ENCODE measurements around the gene OCRL.
"Not testable (repeated sequence)": the region's sequence is repeated elsewhere in the genome, so short reads cannot be mapped to it uniquely, and the experiment has no call there.

The OCRL gene

GRCh38 chrX:129534816-129535578 lies 5.1 kb upstream of the OCRL start:
- no peak for DNase-seq (ENCODE audit: low spot score)

GRCh38 chrX:129540722-129541184 lies 694 bp downstream of the OCRL start:
- no peak for DNase-seq (ENCODE audit: low spot score)

DNA sequence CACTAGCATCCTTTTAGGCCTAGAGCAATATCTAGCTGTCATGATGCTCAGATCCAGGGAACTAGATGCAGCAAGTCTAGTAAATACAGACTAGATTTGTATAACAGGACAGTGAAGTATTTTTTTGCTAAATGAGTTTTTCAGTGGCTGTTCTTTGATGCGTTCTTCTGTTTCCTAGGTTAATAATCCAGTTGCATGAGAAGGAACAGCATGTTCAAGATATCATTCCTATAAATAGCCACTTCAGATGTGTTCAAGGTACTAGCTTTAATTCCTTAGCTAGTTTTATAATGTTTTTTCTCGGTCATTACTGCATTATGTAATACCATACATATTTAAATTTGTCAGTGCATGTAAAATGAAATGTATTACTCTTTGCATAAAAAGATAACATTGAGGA lies 4.7 kb downstream of the OCRL start:
- no peak for DNase-seq (ENCODE audit: low spot score)

DNA sequence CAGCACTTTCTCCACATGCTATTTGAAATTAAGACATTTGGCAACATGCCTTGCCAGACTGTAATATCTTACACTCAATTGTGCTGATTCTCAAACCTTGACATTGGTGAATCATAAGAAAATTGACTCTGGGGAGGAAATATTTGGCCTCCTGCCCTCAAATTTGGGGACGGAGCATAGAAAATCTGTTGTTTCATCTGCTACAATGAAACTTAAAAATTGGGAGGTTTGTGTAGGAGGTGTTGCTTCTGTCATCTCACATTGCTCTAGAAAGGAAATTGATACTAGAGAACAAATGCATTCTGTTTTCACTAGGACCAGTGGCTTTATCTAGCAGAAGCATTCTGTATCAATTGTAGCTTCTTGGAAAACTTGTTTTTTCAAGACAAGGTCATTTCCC lies 5.3 kb downstream of the OCRL start:
- DNase-seq (ENCODE audit: low spot score): no peak

- no peak for DNase-seq (ENCODE audit: low spot score)
Observed at GRCh38 chrX:129549124-129549523, 9.1 kb downstream of the OCRL start.

DNA sequence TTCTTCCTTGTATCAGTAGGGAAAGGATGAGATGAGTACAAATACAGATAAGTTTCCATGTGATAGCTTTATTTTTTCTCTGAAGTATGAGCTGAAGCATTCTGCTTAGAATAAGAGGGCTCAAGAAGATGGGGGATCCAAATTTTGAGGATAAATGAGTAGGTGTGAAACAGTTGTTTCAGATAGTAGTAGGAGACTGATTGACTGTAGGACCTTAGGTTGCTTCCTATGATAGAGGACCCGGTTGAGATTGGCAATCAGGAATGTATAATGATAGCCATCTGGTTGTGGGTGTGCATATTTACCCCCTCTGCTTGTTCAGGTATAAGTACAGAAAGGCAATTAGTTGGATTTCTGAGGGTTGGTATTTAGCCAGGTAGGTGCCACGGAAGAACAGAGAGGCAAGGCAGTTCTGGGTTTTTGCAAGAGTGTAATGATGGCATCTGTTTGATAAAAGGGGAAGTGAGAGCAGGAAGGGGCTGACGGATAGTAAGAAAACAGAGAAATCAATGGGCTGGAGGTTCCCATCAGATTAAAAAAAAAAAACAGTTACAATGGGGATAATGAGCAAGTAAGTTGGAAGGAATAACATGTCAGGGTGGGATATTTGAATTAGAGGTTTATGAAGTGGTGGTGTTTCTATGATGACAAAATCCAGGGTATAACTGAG lies 13.7 kb downstream of the OCRL start:
- DNase-seq (ENCODE audit: low spot score): no peak

DNA sequence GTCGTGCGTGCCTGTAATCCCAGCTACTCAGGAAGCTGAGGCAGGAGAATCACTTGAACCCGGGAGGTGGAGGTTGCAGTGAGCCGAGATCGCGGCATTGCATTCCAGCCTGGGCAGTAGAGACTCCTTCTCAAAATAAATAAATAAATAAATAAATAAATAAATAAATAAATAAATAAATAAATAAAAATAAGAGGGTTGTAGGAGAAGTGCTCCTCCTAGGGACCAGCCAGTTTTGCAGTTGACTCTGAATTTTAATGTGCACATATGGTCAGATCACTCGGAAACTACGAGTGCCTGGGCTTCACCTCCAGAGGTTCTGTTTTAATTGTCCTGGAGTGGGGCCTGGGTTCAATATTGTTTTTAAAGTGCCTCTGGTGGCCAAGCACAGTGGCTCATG lies 14.8 kb downstream of the OCRL start:
- not testable (repeated sequence) for DNase-seq (ENCODE audit: low spot score)

GRCh38 chrX:129556806-129557315 lies 16.8 kb downstream of the OCRL start:
- DNase-seq (ENCODE audit: low spot score): no peak

GRCh38 chrX:129557844-129558480 lies 17.9 kb downstream of the OCRL start:
- DNase-seq (ENCODE audit: low spot score): no peak

- no peak for DNase-seq (ENCODE audit: low spot score)
Observed at GRCh38 chrX:129559783-129560182, 19.7 kb downstream of the OCRL start.

DNA sequence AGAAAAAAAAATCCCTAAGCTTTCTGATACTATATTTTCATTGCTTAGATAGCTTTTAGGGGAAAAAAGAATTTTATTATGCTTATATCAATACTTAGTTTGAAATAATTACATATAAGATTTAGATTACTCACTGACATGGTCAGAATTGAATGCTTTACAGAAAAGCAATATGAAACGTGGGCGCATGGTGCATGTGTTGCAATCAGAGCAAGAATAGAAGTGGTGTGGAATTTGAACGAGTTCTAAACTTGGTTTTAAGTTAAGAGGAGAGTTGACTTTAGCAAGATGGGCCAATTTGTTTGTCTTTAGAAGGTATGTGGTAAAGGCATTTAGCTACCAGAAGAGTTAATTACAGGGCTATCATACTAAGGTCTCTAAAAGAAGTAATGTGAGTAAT lies 21.4 kb downstream of the OCRL start:
- DNase-seq (ENCODE audit: low spot score): no peak

DNA sequence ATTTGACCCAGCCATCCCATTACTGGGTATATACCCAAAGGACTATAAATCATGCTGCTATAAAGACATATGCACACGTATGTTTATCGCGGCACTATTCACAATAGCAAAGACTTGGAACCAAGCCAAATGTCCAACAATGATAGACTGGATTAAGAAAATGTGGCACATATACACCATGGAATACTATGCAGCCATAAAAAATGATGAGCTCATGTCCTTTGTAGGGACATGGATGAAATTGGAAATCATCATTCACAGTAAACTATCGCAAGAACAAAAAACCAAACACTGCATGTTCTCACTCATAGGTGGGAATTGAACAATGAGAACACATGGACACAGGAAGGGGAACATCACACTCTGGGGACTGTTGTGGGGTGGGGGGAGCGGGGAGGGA lies 24.3 kb downstream of the OCRL start:
- not testable (repeated sequence) for DNase-seq (ENCODE audit: low spot score)

GRCh38 chrX:129565046-129565650 lies 25.1 kb downstream of the OCRL start:
- no peak for DNase-seq (ENCODE audit: low spot score)

- DNase-seq (ENCODE audit: low spot score): no peak
Observed at GRCh38 chrX:129566073-129566472, 26.0 kb downstream of the OCRL start.

DNA sequence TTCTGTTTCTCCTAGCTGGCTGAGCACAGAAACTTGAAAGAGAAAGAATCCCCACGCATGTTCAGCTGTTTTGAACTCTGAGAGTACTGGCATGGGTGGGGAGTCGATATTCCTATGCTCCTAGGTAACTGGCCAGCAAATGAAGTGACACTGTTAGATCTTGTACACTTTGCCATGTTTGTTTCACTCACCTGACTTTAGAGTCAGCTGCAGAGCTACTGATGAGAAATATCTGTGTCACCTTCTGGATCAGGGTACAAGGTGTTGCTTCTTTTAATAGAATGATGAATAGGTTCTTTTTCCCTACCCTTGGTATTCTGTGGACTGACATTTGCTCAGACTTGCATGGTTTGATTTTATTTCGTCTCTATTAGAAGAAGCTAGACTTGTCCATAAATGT lies 28.3 kb downstream of the OCRL start:
- no peak for DNase-seq (ENCODE audit: low spot score)

GRCh38 chrX:129572422-129572821 lies 32.4 kb downstream of the OCRL start:
- no peak for DNase-seq (ENCODE audit: low spot score)

DNA sequence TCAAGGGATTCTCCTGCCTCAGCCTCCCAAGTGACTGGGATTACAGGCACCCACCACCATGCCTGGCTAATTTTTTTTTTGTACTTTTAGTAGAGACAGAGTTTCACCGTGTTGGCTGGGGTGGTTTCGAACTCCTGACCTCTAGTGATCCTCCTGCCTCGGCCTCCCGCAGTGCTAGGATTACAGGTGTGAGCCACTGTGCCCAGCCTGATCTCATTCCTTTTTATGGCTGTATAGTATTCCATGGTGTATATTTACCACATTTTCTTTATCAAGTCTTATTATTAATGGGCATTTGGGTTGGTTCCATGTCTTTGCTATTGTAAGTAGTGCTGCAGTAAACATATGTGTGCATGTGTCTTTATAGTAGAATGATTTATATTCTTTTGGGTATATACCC lies 33.6 kb downstream of the OCRL start:
- DNase-seq (ENCODE audit: low spot score): not testable (repeated sequence)

DNA sequence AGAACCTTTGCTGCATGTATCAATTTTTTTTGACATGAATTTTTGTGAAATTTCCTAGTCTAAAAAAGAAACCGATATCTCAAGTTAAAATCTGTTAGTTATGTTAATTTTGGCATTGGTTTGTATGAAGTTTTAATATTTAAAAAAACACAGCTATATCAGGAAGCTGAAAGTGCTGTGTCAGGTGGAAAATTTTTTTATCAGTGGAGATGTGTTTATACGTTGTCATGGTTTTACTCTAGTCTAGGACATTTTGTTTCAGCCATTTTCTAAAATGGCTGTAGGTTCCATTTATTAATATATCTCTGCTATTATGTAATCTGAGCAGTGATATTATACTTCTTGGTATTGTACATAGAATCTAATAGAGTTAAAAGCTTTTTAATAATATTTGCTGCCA lies 34.2 kb downstream of the OCRL start:
- DNase-seq (ENCODE audit: low spot score): no peak

GRCh38 chrX:129576539-129576938 lies 36.5 kb downstream of the OCRL start:
- DNase-seq (ENCODE audit: low spot score): no peak

GRCh38 chrX:129577473-129577872 lies 37.4 kb downstream of the OCRL start:
- no peak for DNase-seq (ENCODE audit: low spot score)

GRCh38 chrX:129577877-129578276 lies 37.8 kb downstream of the OCRL start:
- DNase-seq (ENCODE audit: low spot score): no peak

GRCh38 chrX:129581904-129582303 lies 41.8 kb downstream of the OCRL start:
- no peak for DNase-seq (ENCODE audit: low spot score)

DNA sequence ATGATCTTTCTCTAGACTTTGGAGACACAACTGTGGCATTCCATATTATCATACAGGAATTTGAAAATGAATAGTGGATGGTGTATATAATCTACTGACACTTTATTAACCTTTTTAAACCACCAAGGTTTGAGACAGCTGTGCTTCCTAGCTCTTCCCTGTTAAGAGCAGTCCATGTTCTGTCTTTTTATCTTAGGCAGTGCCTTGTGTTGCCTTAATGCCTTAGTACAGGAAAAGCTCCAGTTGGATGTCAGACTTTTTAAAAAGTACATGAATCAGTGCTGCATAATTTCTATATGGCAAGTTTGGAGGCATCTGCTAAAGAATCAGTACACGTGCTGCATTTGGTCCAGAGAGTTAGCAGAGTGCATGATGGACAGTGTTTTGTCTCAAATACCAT lies 45.1 kb downstream of the OCRL start:
- no peak for DNase-seq (ENCODE audit: low spot score)
